Neural progenitor cell (in vitro differentiated cells): Measurements from ENCODE around the gene FDXACB1.

Source experiments
- EZH2 ChIP-seq: fragments of 200-600 bp; sonication (generic); IDR thresholded peaks from 2 replicates; pipeline ENCODE4 v1.6.1; 2017; ENCODE audit warnings: antibody characterized with exemption, mild to moderate bottlenecking, moderate library complexity
- EZH2phosphoT487 ChIP-seq: fragments of 200-600 bp; sonication (generic); IDR thresholded peaks from 2 replicates; pipeline ENCODE4 v1.6.1; 2017; ENCODE audit warnings: antibody characterized with exemption
- TF ChIP-seq, protein P1 (sequence below): fragments of 200-600 bp; sonication (generic); IDR thresholded peaks from 2 replicates; pipeline ENCODE4 v1.5.1; 2017; ENCODE audit warnings: antibody characterized with exemption, mild to moderate bottlenecking

DNA sequence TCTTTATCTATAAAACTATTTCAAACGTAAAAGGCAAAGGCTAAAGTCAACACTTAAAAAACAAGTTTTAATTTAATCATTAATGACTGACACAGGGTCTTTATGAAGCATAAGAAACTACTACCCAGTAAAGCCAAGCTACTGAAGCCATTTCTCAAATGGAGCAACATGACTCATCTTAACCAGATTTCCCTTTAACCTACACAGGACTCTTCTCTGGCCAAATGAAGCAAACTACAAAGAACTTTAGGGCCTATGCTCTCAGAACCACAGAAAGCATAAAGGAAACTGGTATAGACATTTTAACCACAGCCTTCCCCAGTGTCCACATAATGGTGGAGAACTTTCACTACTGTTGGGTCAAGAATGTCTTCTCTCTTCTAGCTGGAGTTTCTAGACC lies 42.2 kb downstream of the FDXACB1 start:
- TF ChIP-seq, protein P1, sequence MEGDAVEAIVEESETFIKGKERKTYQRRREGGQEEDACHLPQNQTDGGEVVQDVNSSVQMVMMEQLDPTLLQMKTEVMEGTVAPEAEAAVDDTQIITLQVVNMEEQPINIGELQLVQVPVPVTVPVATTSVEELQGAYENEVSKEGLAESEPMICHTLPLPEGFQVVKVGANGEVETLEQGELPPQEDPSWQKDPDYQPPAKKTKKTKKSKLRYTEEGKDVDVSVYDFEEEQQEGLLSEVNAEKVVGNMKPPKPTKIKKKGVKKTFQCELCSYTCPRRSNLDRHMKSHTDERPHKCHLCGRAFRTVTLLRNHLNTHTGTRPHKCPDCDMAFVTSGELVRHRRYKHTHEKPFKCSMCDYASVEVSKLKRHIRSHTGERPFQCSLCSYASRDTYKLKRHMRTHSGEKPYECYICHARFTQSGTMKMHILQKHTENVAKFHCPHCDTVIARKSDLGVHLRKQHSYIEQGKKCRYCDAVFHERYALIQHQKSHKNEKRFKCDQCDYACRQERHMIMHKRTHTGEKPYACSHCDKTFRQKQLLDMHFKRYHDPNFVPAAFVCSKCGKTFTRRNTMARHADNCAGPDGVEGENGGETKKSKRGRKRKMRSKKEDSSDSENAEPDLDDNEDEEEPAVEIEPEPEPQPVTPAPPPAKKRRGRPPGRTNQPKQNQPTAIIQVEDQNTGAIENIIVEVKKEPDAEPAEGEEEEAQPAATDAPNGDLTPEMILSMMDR, result no peak
- TF ChIP-seq EZH2 (no peak), EZH2phosphoT487 (no peak)
